Thyroid gland (tissue), 4 donors: ENCODE measurements around the gene PCCA.

ENCODE experiments used
- CTCF ChIP-seq, 6 experiments: fragments of 200-600 bp in 3 of 6; fragments of 450-650 bp in 3 of 6; sonication (generic) in 3 of 6; IDR thresholded peaks; one replicate each; pipeline ENCODE4 v1.5.1; 2016 to 2019; ENCODE audit warnings: antibody characterized with exemption in 6 of 6, mild to moderate bottlenecking in 2 of 6, inconsistent platforms in 1 of 6, moderate library complexity in 1 of 6
- POLR2A ChIP-seq, 2 donors: fragments of 450-650 bp; IDR thresholded peaks; one replicate each; pipeline ENCODE4 v1.6.1; 2017; ENCODE audit warnings: antibody characterized with exemption in 2 of 2, mild to moderate bottlenecking in 2 of 2, moderate library complexity in 1 of 2

DNA sequence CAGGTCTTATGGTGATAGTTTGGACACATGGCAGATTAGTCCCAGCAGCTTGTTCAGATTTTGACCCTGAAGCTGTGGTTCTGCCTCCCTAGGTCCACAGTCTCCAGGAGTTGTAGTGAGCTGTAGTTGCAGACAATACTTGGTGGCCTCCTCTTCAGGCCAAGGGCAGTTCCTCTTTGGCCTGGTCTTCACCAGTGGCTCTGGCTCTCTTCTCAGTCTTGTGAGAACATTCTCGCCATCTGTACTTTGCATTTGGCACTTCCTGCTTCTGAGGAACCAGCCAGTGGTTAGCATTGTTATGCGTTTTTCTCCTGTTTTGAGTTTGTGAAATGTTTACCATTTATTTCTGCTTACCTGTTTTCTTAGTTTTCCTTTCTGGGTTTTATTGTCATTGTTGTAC, 40.7 kb downstream of the PCCA start:
- no peak for TF ChIP-seq CTCF (IDR thresholded peaks at IDR 0.05)
- no peak for TF ChIP-seq POLR2A (IDR thresholded peaks at IDR 0.05)
